ENCODE results near the gene PPP4R4. TPM values are rescaled to one million over a fixed set of nuclear protein-coding genes. Genes with fewer than 3 reads are reported as not detected.

The PPP4R4 gene
- total RNA-seq, 3 donors from 2014 or later (not counting 1 experiment from before 2014, with no cell fraction given), result 0.52 to 0.58 TPM; not detected in 1

- H3K4me1 Mint-ChIP-seq, result peaks cover under 1% of the 10 kb centered on the region in 2 donors
- Histone ChIP-seq H3K4me3 (ENCODE audit: low read length) (no peak overlapping the region), H3K36me3 (ENCODE audit: control insufficient read depth, insufficient read depth, low read length) (no peaks in the 10 kb centered on the region), H3K4me1 (ENCODE audit: control insufficient read depth, insufficient read depth, low read length) (no peaks in the 10 kb centered on the region), H3K27ac (ENCODE audit: low read length) (no peak overlapping the region), H3K9me3 (ENCODE audit: control insufficient read depth, insufficient read depth, low read length) (peaks cover 5% of the 10 kb centered on the region), H3K27me3 (ENCODE audit: control insufficient read depth, insufficient read depth, low read length) (peaks cover 8% of the 10 kb centered on the region)
- intact Hi-C loops (cut with micrococcal nuclease), result no loop called here
- no peak overlapping the region for H3K4me3 Mint-ChIP-seq
- TF ChIP-seq CTCF (IDR thresholded peaks at IDR 0.05), result no peak
- WGBS (ENCODE audit: insufficient coverage), result 70% methylated on average over 4 of the region's 4 CpGs
- DNase-seq (no peak), ATAC-seq (no peak)
- no peaks in the 10 kb centered on the region for H3K9me3 Mint-ChIP-seq
- peaks cover 20 to 31% of the 10 kb centered on the region in 2 donors for H3K27me3 Mint-ChIP-seq (ENCODE audit: low read depth in 2 of 2)
- H3K36me3 Mint-ChIP-seq, result no peaks in the 10 kb centered on the region
- no peak overlapping the region for H3K27ac Mint-ChIP-seq
Observed at GRCh38 chr14:94135476-94135875, 38.6 kb upstream of the PPP4R4 start.

GRCh38 chr14:94136575-94137331 is 37.4 kb upstream of the PPP4R4 start:
- peaks cover 20 to 31% of the 10 kb centered on the region in 2 donors for H3K27me3 Mint-ChIP-seq (ENCODE audit: low read depth in 2 of 2)

GRCh38 chr14:94138251-94138650 is 35.9 kb upstream of the PPP4R4 start:
- TF ChIP-seq CTCF (IDR thresholded peaks at IDR 0.05), result no peak
- Histone ChIP-seq H3K36me3 (ENCODE audit: control insufficient read depth, insufficient read depth, low read length) (no peaks in the 10 kb centered on the region), H3K9me3 (ENCODE audit: control insufficient read depth, insufficient read depth, low read length) (peaks cover 5% of the 10 kb centered on the region), H3K4me1 (ENCODE audit: control insufficient read depth, insufficient read depth, low read length) (no peaks in the 10 kb centered on the region), H3K27me3 (ENCODE audit: control insufficient read depth, insufficient read depth, low read length) (peaks cover 8% of the 10 kb centered on the region), H3K4me3 (ENCODE audit: low read length) (no peak overlapping the region), H3K27ac (ENCODE audit: low read length) (no peak overlapping the region)
- H3K27me3 Mint-ChIP-seq (ENCODE audit: low read depth in 2 of 2), result peaks cover 16 to 24% of the 10 kb centered on the region in 2 donors
- no peaks in the 10 kb centered on the region for H3K36me3 Mint-ChIP-seq
- ATAC-seq (no peak), DNase-seq (no peak)
- no peak overlapping the region for H3K27ac Mint-ChIP-seq
- WGBS (ENCODE audit: insufficient coverage), result 89% methylated on average over 9 of the region's 9 CpGs
- intact Hi-C loops (cut with micrococcal nuclease), result no loop called here
- H3K4me1 Mint-ChIP-seq, result no peaks in the 10 kb centered on the region
- no peaks in the 10 kb centered on the region for H3K9me3 Mint-ChIP-seq
- no peak overlapping the region for H3K4me3 Mint-ChIP-seq

More at GRCh38 chr14:94136575-94137331, 37.4 kb upstream of the PPP4R4 start:
- ATAC-seq, result peak; percentile 90 to 95 (median 95)
- no peaks in the 10 kb centered on the region for H3K36me3 ChIP-seq (ENCODE audit: control insufficient read depth, insufficient read depth, low read length)
- Mint-ChIP-seq H3K4me3 (no peak overlapping the region), H3K4me1 (no peaks in the 10 kb centered on the region), H3K9me3 (no peaks in the 10 kb centered on the region), H3K27ac (no peak overlapping the region), H3K36me3 (no peaks in the 10 kb centered on the region)
- peak; percentile 83 to 90 for DNase-seq
- peaks cover 5% of the 10 kb centered on the region for H3K9me3 ChIP-seq (ENCODE audit: control insufficient read depth, insufficient read depth, low read length)
- H3K4me1 ChIP-seq (ENCODE audit: control insufficient read depth, insufficient read depth, low read length), result no peaks in the 10 kb centered on the region
- H3K27me3 ChIP-seq (ENCODE audit: control insufficient read depth, insufficient read depth, low read length), result peaks cover 8% of the 10 kb centered on the region
- H3K4me3 ChIP-seq (ENCODE audit: low read length), result no peak overlapping the region
- intact Hi-C loops (cut with micrococcal nuclease), result loop anchor here (1.0 kb wide), 1 partner anchor 100 kb away; no protein-coding TSS in a partner anchor
- peak; percentile 94 for TF ChIP-seq CTCF (IDR thresholded peaks at IDR 0.05)
- no peak overlapping the region for H3K27ac ChIP-seq (ENCODE audit: low read length)
- 36% methylated on average over 18 of the region's 18 CpGs for WGBS (ENCODE audit: insufficient coverage)
